Smooth muscle cell of the coronary artery (primary cell): Measurements from ENCODE around the gene UGGT1. TPM values are rescaled to one million over a fixed set of nuclear protein-coding genes. Genes with fewer than 3 reads are reported as not detected.

Experiments used
- total RNA-seq: library from RNA; depleted of rRNA; stranded (reverse); fragments of >200 nt; gene quantifications from 2 replicates; pipeline ENCODE4 v1.2.3, GENCODE V29; 2014; ENCODE audit warnings: low replicate concordance

The UGGT1 gene, protein sequence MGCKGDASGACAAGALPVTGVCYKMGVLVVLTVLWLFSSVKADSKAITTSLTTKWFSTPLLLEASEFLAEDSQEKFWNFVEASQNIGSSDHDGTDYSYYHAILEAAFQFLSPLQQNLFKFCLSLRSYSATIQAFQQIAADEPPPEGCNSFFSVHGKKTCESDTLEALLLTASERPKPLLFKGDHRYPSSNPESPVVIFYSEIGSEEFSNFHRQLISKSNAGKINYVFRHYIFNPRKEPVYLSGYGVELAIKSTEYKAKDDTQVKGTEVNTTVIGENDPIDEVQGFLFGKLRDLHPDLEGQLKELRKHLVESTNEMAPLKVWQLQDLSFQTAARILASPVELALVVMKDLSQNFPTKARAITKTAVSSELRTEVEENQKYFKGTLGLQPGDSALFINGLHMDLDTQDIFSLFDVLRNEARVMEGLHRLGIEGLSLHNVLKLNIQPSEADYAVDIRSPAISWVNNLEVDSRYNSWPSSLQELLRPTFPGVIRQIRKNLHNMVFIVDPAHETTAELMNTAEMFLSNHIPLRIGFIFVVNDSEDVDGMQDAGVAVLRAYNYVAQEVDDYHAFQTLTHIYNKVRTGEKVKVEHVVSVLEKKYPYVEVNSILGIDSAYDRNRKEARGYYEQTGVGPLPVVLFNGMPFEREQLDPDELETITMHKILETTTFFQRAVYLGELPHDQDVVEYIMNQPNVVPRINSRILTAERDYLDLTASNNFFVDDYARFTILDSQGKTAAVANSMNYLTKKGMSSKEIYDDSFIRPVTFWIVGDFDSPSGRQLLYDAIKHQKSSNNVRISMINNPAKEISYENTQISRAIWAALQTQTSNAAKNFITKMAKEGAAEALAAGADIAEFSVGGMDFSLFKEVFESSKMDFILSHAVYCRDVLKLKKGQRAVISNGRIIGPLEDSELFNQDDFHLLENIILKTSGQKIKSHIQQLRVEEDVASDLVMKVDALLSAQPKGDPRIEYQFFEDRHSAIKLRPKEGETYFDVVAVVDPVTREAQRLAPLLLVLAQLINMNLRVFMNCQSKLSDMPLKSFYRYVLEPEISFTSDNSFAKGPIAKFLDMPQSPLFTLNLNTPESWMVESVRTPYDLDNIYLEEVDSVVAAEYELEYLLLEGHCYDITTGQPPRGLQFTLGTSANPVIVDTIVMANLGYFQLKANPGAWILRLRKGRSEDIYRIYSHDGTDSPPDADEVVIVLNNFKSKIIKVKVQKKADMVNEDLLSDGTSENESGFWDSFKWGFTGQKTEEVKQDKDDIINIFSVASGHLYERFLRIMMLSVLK (N-terminal part only)
- total RNA-seq: 52.9 and 54.2 TPM in 2 replicates

DNA sequence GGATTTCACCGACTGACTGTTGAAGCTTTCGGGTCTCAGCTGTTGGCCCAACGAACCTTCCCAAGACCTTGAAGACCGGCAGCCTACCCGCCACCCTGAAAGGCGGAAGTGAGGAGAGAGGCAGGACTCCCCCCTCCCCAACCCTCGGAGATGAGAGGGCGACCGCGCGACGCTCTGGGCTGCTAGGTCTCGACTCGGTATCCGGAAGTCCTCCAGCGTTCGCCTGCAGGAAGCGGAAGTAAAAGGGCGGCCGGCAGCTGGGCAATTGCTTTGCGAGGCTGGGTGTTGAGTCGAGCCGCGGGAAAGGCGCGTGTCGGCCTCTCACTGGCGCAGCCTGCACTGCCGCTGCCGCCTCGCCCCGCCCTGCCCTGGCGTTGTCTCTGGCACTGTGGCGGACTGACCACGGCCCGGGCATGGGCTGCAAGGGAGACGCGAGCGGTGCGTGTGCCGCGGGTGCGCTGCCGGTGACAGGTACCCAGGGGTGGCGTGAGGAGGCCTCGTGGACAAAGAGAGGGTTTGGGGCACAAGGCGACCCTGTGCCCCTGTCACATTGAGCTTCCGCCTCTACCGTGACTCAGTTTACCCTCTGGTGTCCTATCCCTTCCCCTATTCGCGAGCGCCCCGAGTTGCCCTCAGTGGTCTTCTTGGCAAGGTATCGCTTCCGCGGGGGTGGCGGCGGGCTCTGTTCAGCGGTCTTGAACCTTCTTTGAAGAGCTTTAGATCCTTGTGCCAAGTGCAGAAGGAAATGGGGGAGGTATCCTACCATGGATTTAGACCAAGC is at the start of gene UGGT1:
Gene UGGT1, plus strand, starts transcription at position 256 of the 781 bp plus-strand sequence. Its CDS starts 158 bp downstream, at position 414.

Other genes starting within 250 kb of the UGGT1 start
- 16.6 and 19.8 TPM in 2 replicates for gene POLR2D, start 233.0 kb upstream of the UGGT1 start, total RNA-seq
- gene AMMECR1L, start 205.2 kb upstream of the UGGT1 start, total RNA-seq: 13.3 and 13.9 TPM in 2 replicates
- gene SAP130, start 63.1 kb upstream of the UGGT1 start, total RNA-seq: 2.3 and 2.6 TPM in 2 replicates
- 8.0 and 22.2 TPM in 2 replicates for gene HS6ST1, start 227.7 kb downstream of the UGGT1 start, total RNA-seq